Ovary (tissue), 9 donors: ENCODE results near the gene PASK. TPM values are rescaled to one million over a fixed set of nuclear protein-coding genes. Genes with fewer than 3 reads are reported as not detected.

Experiments
- DNase-seq, 5 donors: peaks; one replicate each; pipeline ENCODE4 v3.0.0-alpha.2; 2019 to 2020
- H3K27ac ChIP-seq, 2 donors: fragments of 200-600 bp; one replicate each; pipeline versions ENCODE4 v1.5.1 to v1.8.0; 2019 to 2022
- H3K27me3 ChIP-seq: fragments of 200-600 bp; one replicate; pipeline ENCODE4 v1.8.0; 2022
- H3K36me3 ChIP-seq: fragments of 200-600 bp; sonication (generic); one replicate; pipeline ENCODE4 v1.5.1; 2019
- H3K4me1 ChIP-seq: one replicate; pipeline ENCODE4 v1.8.1; 2013; ENCODE audit warnings: mild to moderate bottlenecking, moderate library complexity; ENCODE audit not compliant: insufficient read depth
- H3K4me3 ChIP-seq: fragments of 200-600 bp; sonication (generic); one replicate; pipeline ENCODE4 v1.5.1; 2017
- H3K9me3 ChIP-seq, 2 donors: fragments of 200-600 bp in 1 of 2; sonication (generic) in 1 of 2; one replicate each; pipeline versions ENCODE4 v1.5.1 to v1.8.1; 2013 to 2019; ENCODE audit warnings: mild to moderate bottlenecking in 1 of 2, moderate library complexity in 1 of 2
- EP300 ChIP-seq: sonication (generic); formaldehyde crosslinking; IDR thresholded peaks from one replicate; pipeline ENCODE4 v1.6.1; 2017; ENCODE audit warnings: antibody characterized with exemption
- POLR2A ChIP-seq: fragments of 450-650 bp; IDR thresholded peaks from one replicate; pipeline ENCODE4 v1.6.1; 2017; ENCODE audit warnings: antibody characterized with exemption, mild to moderate bottlenecking, moderate library complexity
- WGBS, 3 donors: extraction: QIAGEN DNeasy Blood & Tissue Kit in 1 of 3; methylation state at CpG; one replicate each; pipeline versions ENCODE4 v1.1.5 to v1.1.7; 2013 to 2017; 5-methylcytosine and 5-hydroxymethylcytosine counted together
- intact Hi-C, 4 donors: fragments of 100-400 bp; cut with DNase I; formaldehyde crosslinking; loops; one replicate each; pipeline versions ENCODE4 v1.11.0 to v1.15.1; 2022 to 2023
- polyA plus RNA-seq, 2 donors: library from polyadenylated mRNA; stranded (reverse); fragments of 200-250 nt in 1 of 2; fragments of 350-450 nt in 1 of 2; fragmentation: Illumina TruSeq in 1 of 2; extraction: RNeasy Lipid Tissue Mini Kit (QIAGEN cat#74804) in 1 of 2; gene quantifications; one replicate each; pipeline ENCODE4 v1.2.3, GENCODE V29; 2013 to 2014
- total RNA-seq, 7 donors: library from RNA; depleted of rRNA in 2 of 7; stranded (reverse); fragments of >200 nt in 2 of 7; fragmentation: NEBNext Ultra II Directional in 3 of 7; extraction: Animal tissue kit (Norgen Biotek cat#: 25700) in 3 of 7; gene quantifications; one replicate each; pipeline versions ENCODE4 v1.1.0 to v1.2.4, GENCODE V29; 2016 to 2023
- TF ChIP-seq, protein P1 (sequence below), 3 donors: fragments of 450-650 bp in 2 of 3; fragments of 200-600 bp in 1 of 3; IDR thresholded peaks; one replicate each; pipeline versions ENCODE4 v1.5.1 to v1.8.0; 2016 to 2022; ENCODE audit warnings: antibody characterized with exemption in 3 of 3, mild to moderate bottlenecking in 1 of 3
- donor health status: DM: no; HTN: no; CAD: no; lungs with moderate emphysema.
- donor health status: DM: no; HTN: no; CAD: no.
- donor health status: Bipolar disorder and iron deficiency.
- donor health status: DM: yes; HTN: yes; CAD: no.
- donor health status: DM: no; HTN: no; CAD: no.
- donor health status: DM: yes; HTN: yes; CAD: no.

Gene PASK
- total and polyA plus RNA-seq, 9 donors: 2.4 to 13.4 (median 7.4) TPM

DNA sequence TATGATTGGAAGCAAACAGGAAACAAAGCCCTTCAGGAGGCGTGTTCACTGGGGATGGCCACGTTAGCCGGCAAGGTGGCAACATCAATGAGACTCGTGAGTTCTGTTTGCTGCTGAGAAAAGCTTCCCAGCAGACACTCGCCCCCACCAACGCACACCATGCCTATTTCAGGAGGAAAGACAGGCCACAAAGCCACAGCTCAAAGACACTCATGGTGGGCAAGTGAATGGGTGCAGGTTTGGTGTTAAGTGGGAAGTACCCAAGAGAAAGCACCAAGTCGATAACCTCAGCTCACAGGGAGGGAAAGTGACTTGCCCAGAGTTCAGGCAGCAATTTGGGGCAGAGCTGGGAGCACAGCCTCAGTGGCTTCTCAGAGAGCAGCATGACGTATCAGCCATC is 36.7 kb downstream of the PASK start:
- Histone ChIP-seq H3K9me3 (no peaks in the 10 kb centered on the region), H3K4me1 (no peaks in the 10 kb centered on the region), H3K27me3 (no peaks in the 10 kb centered on the region), H3K36me3 (no peaks in the 10 kb centered on the region), H3K4me3 (no peak overlapping the region), H3K27ac (no peak overlapping the region)
- TF ChIP-seq POLR2A (no peak), EP300 (no peak)
- TF ChIP-seq, protein P1, sequence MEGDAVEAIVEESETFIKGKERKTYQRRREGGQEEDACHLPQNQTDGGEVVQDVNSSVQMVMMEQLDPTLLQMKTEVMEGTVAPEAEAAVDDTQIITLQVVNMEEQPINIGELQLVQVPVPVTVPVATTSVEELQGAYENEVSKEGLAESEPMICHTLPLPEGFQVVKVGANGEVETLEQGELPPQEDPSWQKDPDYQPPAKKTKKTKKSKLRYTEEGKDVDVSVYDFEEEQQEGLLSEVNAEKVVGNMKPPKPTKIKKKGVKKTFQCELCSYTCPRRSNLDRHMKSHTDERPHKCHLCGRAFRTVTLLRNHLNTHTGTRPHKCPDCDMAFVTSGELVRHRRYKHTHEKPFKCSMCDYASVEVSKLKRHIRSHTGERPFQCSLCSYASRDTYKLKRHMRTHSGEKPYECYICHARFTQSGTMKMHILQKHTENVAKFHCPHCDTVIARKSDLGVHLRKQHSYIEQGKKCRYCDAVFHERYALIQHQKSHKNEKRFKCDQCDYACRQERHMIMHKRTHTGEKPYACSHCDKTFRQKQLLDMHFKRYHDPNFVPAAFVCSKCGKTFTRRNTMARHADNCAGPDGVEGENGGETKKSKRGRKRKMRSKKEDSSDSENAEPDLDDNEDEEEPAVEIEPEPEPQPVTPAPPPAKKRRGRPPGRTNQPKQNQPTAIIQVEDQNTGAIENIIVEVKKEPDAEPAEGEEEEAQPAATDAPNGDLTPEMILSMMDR (IDR thresholded peaks at IDR 0.05): no peak
- intact Hi-C loops: no loop called here
- no peak for DNase-seq
- WGBS, 3 donors: 84 to 88% (median 84%) methylated on average over 8 of the region's 8 CpGs

DNA sequence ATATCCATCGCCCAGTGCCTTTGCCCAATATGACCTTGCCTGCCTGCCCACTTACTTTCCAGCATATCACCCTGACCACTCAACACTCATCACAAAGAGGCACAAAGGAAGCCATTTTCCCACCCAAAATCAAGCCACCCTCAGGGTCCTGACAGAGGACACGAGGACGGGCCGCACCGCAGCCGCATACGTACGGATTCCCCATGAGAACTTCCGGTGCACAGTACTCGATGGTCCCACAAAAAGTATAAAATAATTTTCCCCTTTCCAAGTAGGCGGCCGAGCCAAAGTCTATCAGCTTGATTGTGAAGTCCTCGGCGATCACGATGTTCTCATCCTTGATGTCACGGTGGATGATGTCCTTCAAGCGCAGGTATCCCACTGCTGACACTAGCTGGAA is 37.2 kb downstream of the PASK start:
- Histone ChIP-seq H3K4me3 (no peak overlapping the region), H3K9me3 (no peaks in the 10 kb centered on the region), H3K27ac (no peak overlapping the region), H3K4me1 (no peaks in the 10 kb centered on the region), H3K36me3 (no peaks in the 10 kb centered on the region), H3K27me3 (no peaks in the 10 kb centered on the region)
- intact Hi-C loops: no loop called here
- TF ChIP-seq, protein P1 (IDR thresholded peaks at IDR 0.05): no peak
- no peak for TF ChIP-seq EP300
- no peak for TF ChIP-seq POLR2A
- DNase-seq: no peak
- WGBS, 3 donors: 93 to 96% (median 93%) methylated on average over 17 of the region's 17 CpGs

DNA sequence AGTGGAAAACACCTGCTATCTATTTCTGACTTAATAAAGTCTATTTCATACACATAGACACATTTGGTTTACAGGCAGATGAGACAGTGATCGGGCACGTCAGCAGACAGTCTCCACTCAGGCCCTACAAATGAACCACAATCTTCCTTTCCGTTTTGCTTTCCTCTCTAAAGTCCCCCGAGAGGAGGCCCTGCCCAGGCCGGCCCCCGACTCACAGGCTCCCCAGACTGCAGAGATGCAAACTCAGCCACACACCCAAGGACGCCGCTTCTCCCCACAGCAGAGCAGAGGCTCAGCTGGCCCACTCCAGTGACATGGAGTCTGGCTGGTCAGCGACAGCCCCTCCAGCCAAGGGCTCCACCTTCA is 37.8 kb downstream of the PASK start:
- H3K4me3 ChIP-seq: no peak overlapping the region
- intact Hi-C loops: no loop called here
- H3K27me3 ChIP-seq: no peaks in the 10 kb centered on the region
- 87 to 92% (median 90%) methylated on average over 9 of the region's 9 CpGs for WGBS, 3 donors
- H3K36me3 ChIP-seq: no peaks in the 10 kb centered on the region
- DNase-seq: no peak
- no peaks in the 10 kb centered on the region for H3K4me1 ChIP-seq
- H3K27ac ChIP-seq: no peak overlapping the region
- TF ChIP-seq, protein P1 (IDR thresholded peaks at IDR 0.05): no peak
- no peak for TF ChIP-seq POLR2A
- TF ChIP-seq EP300: no peak
- no peaks in the 10 kb centered on the region for H3K9me3 ChIP-seq

DNA sequence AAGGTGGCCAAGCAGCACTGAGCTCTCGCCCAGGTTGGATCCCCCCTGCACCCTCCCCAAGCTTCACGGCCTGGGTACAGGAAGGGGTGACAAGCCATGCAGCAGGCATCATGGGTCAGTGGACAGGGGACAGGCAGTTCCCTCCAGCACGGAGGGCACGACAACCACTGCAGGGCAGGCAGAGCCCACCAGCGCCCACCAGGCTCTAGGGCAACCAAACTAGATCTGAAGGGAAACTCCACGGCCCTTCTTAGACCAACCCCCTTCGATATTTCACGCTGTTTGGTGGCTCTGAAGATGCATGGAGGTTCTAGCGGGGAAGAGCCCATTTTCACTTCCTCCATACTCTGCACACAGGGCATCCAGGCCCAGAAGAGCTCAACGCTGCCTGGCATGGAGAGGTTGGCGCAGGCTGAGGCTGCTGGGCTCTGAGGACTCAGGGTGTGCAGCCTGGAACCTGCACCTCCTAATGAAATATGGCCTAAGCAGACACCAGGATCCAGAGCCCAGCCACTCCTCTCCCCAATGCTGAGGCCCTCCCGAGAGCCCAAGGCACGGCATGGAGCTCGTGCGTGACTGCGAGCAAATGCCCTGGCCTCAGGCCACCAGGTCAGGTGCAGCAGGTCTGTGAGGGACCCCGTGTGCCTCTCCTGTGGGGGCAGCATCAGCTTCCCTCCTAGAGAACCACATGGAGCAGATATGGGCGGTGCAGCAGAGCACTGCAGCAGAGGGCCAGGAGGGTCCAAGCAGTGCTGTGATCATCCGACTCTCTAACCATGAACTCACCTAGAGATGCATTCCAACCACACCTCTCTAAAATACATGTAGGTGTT is 38.4 kb downstream of the PASK start:
- no peaks in the 10 kb centered on the region for H3K4me1 ChIP-seq
- no peak for DNase-seq
- intact Hi-C loops: no loop called here
- no peaks in the 10 kb centered on the region for H3K9me3 ChIP-seq
- H3K27ac ChIP-seq: no peak overlapping the region
- TF ChIP-seq POLR2A (no peak), EP300 (no peak)
- TF ChIP-seq, protein P1 (IDR thresholded peaks at IDR 0.05): no peak
- no peak overlapping the region for H3K4me3 ChIP-seq
- WGBS, 3 donors: 90 to 93% (median 91%) methylated on average over 18 to 19 of the region's 19 CpGs
- H3K27me3 ChIP-seq: no peaks in the 10 kb centered on the region
- no peaks in the 10 kb centered on the region for H3K36me3 ChIP-seq
